Sigmoid colon (tissue), 4 donors: Measurements from ENCODE around the gene XYLT1.
A peak's percentile ranks its signal among the peaks of the same experiment; 100 is the strongest.

ENCODE experiments used
- EP300 ChIP-seq, 4 donors: sonication (generic); formaldehyde crosslinking; IDR thresholded peaks; one replicate each; pipeline ENCODE4 v1.6.1; 2017; ENCODE audit warnings: antibody characterized with exemption in 4 of 4
- POLR2A ChIP-seq, 2 donors: fragments of 450-650 bp; IDR thresholded peaks; one replicate each; pipeline ENCODE4 v1.6.1; 2016; ENCODE audit warnings: antibody characterized with exemption in 2 of 2, mild to moderate bottlenecking in 2 of 2, moderate library complexity in 2 of 2
- POLR2AphosphoS5 ChIP-seq, 4 donors: sonication (generic); formaldehyde crosslinking; IDR thresholded peaks; one replicate each; pipeline ENCODE4 v1.6.1; 2017; ENCODE audit warnings: antibody characterized with exemption in 4 of 4
- TF ChIP-seq, protein P1 (sequence below), 4 experiments: fragments of 450-650 bp in 3 of 4; fragments of 200-600 bp in 1 of 4; IDR thresholded peaks; one replicate each; pipeline ENCODE4 v1.5.1; 2016 to 2019; ENCODE audit warnings: antibody characterized with exemption in 4 of 4, mild to moderate bottlenecking in 3 of 4, moderate library complexity in 2 of 4

DNA sequence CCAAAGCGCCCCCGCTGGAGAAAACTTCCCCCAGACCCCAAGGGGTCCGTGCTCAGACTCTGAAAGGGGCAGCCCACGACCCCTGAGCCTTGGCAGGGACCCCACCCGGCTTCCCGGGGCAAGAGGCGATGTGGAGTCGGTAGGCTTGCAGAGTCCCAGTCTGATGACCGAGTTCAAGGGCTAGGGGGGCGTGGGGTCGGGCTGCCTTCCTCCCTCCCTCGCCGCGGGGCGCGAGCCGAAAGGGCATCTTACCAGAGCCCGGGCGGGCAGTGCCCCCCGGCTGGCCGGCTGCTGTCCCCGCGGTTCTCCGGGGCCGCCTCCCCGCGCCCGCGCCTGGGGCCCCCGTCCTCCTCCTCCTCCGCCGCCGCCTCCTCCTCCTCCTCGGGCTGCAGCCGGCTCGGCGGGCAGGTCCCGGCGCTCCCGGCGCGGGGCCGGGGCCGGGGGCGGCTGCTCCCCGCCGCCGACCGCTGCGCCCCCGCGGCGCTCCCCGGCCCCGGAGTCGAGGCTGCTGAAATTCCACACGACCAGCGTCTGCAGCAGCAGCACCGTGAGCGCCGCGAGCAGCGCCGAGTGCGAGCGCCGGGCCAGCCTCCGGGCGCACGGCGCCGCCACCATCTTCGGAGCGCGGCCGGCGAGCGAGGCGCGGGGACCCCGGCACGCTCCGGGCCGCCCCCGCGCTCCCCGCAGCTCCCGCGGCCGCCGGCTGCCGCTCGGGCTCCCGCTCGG lies 415 bp downstream of the XYLT1 start:
- TF ChIP-seq POLR2A (IDR thresholded peaks at IDR 0.05) (no peak), POLR2AphosphoS5 (IDR thresholded peaks at IDR 0.05) (peak in 1 of 4 donors; percentile 10), EP300 (IDR thresholded peaks at IDR 0.05) (no peak)
- TF ChIP-seq, protein P1, sequence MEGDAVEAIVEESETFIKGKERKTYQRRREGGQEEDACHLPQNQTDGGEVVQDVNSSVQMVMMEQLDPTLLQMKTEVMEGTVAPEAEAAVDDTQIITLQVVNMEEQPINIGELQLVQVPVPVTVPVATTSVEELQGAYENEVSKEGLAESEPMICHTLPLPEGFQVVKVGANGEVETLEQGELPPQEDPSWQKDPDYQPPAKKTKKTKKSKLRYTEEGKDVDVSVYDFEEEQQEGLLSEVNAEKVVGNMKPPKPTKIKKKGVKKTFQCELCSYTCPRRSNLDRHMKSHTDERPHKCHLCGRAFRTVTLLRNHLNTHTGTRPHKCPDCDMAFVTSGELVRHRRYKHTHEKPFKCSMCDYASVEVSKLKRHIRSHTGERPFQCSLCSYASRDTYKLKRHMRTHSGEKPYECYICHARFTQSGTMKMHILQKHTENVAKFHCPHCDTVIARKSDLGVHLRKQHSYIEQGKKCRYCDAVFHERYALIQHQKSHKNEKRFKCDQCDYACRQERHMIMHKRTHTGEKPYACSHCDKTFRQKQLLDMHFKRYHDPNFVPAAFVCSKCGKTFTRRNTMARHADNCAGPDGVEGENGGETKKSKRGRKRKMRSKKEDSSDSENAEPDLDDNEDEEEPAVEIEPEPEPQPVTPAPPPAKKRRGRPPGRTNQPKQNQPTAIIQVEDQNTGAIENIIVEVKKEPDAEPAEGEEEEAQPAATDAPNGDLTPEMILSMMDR (IDR thresholded peaks at IDR 0.05), result no peak
